Common myeloid progenitor, CD34-positive (primary cell): ENCODE data around the gene SLC52A1.

Experiments
- CTCF ChIA-PET: fragments of 350-600 bp; sonication (Branson Sonifier 250); formaldehyde crosslinking; loops from one replicate; lab custom pipeline; 2021; ENCODE audit warnings: antibody characterized with exemption; lab: Charles Lee
- POLR2A ChIA-PET: fragments of 350-600 bp; sonication (Branson Sonifier 250); formaldehyde crosslinking; loops from one replicate; lab custom pipeline; 2021; ENCODE audit warnings: antibody characterized with exemption; lab: Charles Lee
- DNase-seq, 3 donors: peaks; one replicate each; pipeline versions ENCODE4 v3.0.0 to v3.0.0-alpha.2; 2013
- H3K27ac ChIP-seq, 2 experiments: 1 replicate in 1 of 2; 2 replicates in 1 of 2; pipeline ENCODE4 v1.7.0; 2013; ENCODE audit warnings: inconsistent platforms in 2 of 2, low read length in 2 of 2, mild to moderate bottlenecking in 2 of 2, low read depth in 1 of 2, moderate library complexity in 1 of 2; ENCODE audit not compliant: severe bottlenecking in 2 of 2, insufficient read depth in 1 of 2, poor library complexity in 1 of 2
- H3K27me3 ChIP-seq, 5 experiments: replicated peaks in 2 of 5; 1 replicate in 3 of 5; 2 replicates in 2 of 5; pipeline versions ENCODE4 v1.6.1 to v1.7.0; 2013; ENCODE audit warnings: low read length in 4 of 5, mild to moderate bottlenecking in 2 of 5, moderate library complexity in 2 of 5, inconsistent platforms in 1 of 5; ENCODE audit not compliant: insufficient read depth in 5 of 5, control insufficient read depth in 4 of 5
- H3K36me3 ChIP-seq, 4 experiments: 1 replicate in 2 of 4; 2 replicates in 2 of 4; pipeline versions ENCODE4 v1.6.1 to v1.7.0; 2013; ENCODE audit warnings: low read length in 3 of 4, control low read depth in 1 of 4, mild to moderate bottlenecking in 1 of 4; ENCODE audit not compliant: control insufficient read depth in 4 of 4, insufficient read depth in 4 of 4
- H3K4me1 ChIP-seq, 4 experiments: 1 replicate in 3 of 4; 2 replicates in 1 of 4; pipeline versions ENCODE4 v1.6.1 to v1.7.1; 2013; ENCODE audit warnings: low read length in 3 of 4, mild to moderate bottlenecking in 3 of 4, control low read depth in 1 of 4, inconsistent platforms in 1 of 4, moderate library complexity in 1 of 4; ENCODE audit not compliant: control insufficient read depth in 4 of 4, insufficient read depth in 4 of 4; ENCODE audit errors: control extremely low read depth in 1 of 4
- H3K4me3 ChIP-seq, 7 experiments: 1 replicate in 4 of 7; 2 replicates in 3 of 7; pipeline versions ENCODE4 v1.5.1 to v1.7.0; 2013; ENCODE audit warnings: mild to moderate bottlenecking in 7 of 7, low read length in 6 of 7, moderate library complexity in 6 of 7, inconsistent platforms in 2 of 7, low read depth in 2 of 7, control low read depth in 1 of 7; ENCODE audit not compliant: insufficient read depth in 4 of 7, control insufficient read depth in 1 of 7; ENCODE audit errors: extremely low read depth in 1 of 7
- H3K9me3 ChIP-seq, 5 experiments: 1 replicate in 4 of 5; 2 replicates in 1 of 5; pipeline versions ENCODE4 v1.6.1 to v1.7.1; 2013; ENCODE audit warnings: low read length in 4 of 5, mild to moderate bottlenecking in 2 of 5, inconsistent platforms in 1 of 5, low read depth in 1 of 5, moderate library complexity in 1 of 5; ENCODE audit not compliant: control insufficient read depth in 4 of 5, insufficient read depth in 2 of 5; ENCODE audit errors: control extremely low read depth in 1 of 5
- WGBS: methylation state at CpG from one replicate; pipeline ENCODE4 v1.1.5; 2013; ENCODE audit not compliant: insufficient coverage; 5-methylcytosine and 5-hydroxymethylcytosine counted together

SLC52A1 gene

GRCh38 chr17:4986403-4986802, 48.8 kb downstream of the SLC52A1 start:
- peak in 1 of 3 donors; percentile 39 for DNase-seq
- ChIA-PET POLR2A (no interaction called here), CTCF (interaction anchor here (0.7 to 4.5 kb wide), 10 partner anchors 8 to 77 kb away, joined by 3 to 35 read pairs (median 6); partner anchors contain the start of gene SPAG7)
- peaks cover 8 to 26% (median 24%) of the 10 kb centered on the region in 4 experiments for H3K4me1 ChIP-seq
- no peaks in the 10 kb centered on the region for H3K9me3 ChIP-seq
- H3K36me3 ChIP-seq: peaks cover 0 to 18% (median 7%) of the 10 kb centered on the region in 4 experiments
- H3K27me3 ChIP-seq: no peaks in the 10 kb centered on the region
- 35% methylated on average over 3 of the region's 5 CpGs for WGBS
- H3K27ac ChIP-seq: peak overlapping the region; percentile 40 to 79
- peak overlapping the region in 5 of 7 experiments; percentile 76 to 88 (median 80) for H3K4me3 ChIP-seq
